Activated CD8-positive, alpha-beta memory T cell treated with anti-CD3 and anti-CD28 coated beads for 1 hour (primary cell): ENCODE results near the gene AUTS2.

Experiments used
- DNase-seq, 2 donors: peaks; one replicate each; pipeline ENCODE4 v3.0.0-alpha.2; 2020; ENCODE audit warnings: low read depth in 1 of 2; ENCODE audit errors: extremely low read depth in 1 of 2

The AUTS2 gene

GRCh38 chr7:70654146-70654545 is 1055.9 kb downstream of the AUTS2 start:
- DNase-seq = no peak

- DNase-seq = no peak
These were observed 1056.7 kb downstream of the AUTS2 start for GRCh38 chr7:70654979-70655378.

- no peak for DNase-seq
These were observed 1057.4 kb downstream of the AUTS2 start for GRCh38 chr7:70655694-70656093.

- no peak for DNase-seq
These were observed 1059.3 kb downstream of the AUTS2 start for GRCh38 chr7:70657571-70657970.

DNA sequence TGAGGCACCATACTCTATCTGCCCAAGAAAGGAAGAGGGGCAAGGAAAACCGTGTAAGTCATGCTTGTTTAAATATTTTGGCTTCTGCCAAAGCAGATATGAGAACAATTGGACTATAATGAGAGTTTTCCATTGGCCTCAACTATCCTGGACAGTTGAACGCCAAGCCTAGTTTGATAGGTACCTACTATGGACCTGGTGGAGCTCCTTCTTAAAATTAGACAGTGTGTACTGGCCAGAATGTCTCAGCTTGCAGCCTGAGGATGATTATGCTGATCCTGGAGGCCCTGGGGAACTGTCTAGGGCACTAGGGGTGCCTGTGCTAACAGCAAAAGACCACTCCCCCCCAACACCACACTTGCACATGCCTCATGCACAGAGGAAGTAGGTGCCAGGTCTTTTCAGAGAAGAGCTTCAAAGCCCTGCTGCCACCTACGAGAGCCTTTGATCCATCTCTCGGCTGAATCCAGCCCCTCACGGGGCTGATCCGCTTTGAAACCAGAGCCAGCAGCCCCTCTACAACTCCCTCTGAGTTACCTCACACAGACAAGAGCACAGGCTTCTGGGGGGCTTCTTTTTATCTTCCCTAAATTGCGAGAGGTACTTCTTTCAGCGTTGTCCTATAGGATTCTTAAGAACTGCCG is 1059.8 kb downstream of the AUTS2 start:
- DNase-seq = no peak

GRCh38 chr7:70659263-70659662 is 1061.0 kb downstream of the AUTS2 start:
- DNase-seq = no peak

- DNase-seq = peak; percentile 27 to 28
These were observed 1062.0 kb downstream of the AUTS2 start for GRCh38 chr7:70660154-70660818.

DNA sequence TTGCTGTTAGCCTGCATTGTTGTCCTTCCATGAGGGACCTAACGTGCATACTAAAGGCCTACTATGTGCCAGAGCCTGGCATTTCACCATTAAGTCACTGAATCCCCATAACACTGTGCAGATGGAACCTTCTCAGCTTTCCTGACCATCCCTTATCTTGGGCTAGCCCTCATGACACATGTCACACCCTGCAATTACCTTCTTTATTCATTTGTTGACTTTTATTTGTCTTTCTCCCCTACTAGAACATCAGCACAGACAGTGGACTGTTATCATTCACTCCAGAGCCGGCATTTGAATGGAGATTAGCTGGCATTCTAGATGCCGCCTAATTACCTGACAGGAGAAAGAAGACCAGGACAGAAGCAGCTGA is 1062.5 kb downstream of the AUTS2 start:
- DNase-seq = no peak

GRCh38 chr7:70663680-70664079 is 1065.4 kb downstream of the AUTS2 start:
- DNase-seq = no peak

- no peak for DNase-seq
These were observed 1067.7 kb downstream of the AUTS2 start for GRCh38 chr7:70665997-70666396.

GRCh38 chr7:70667406-70667805 is 1069.1 kb downstream of the AUTS2 start:
- no peak for DNase-seq

- no peak for DNase-seq
These were observed 1070.5 kb downstream of the AUTS2 start for GRCh38 chr7:70668606-70669358.

- DNase-seq = no peak
These were observed 1071.6 kb downstream of the AUTS2 start for GRCh38 chr7:70669854-70670253.

- DNase-seq = no peak
These were observed 1072.0 kb downstream of the AUTS2 start for GRCh38 chr7:70670288-70670687.

DNA sequence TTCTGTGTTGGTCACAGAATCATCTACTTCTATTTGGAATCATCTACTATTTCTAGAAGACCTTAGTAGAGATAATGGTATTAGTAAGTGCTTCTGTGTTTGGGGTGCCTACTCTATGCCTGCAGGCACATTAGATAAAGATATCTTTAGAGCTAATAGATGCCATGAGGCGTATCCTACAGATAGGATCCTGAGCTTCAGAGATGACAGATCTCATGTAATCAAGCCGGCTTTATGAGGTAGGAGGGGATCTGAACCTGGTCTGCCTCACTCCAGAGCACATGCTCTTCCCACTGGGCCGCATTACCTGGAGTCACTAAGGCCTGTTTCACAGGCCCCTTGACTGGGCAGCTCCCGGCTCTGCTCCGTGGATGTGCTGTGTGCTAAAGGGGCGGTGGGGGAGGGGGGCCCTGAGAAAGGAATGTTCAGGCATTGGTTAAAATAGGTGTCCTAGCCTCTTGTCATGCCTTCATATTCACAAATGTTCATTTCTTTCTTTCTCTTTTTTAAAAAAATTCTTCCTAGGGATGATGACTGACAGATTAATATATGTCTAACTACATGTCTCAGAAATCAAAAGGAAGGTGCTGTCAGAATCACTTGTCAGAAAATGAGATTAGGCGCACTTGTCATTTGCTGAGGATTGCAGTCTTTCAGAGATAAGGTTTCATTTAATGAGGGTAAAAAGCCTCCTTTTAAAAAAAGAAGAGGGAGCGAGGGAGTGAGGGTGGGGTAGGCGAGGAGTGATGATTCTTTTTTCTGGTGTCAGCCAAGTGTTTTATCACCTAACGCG is 1075.7 kb downstream of the AUTS2 start:
- no peak for DNase-seq

- DNase-seq = no peak
These were observed 1076.3 kb downstream of the AUTS2 start for GRCh38 chr7:70674571-70675010.

- DNase-seq = no peak
These were observed 1078.0 kb downstream of the AUTS2 start for GRCh38 chr7:70676243-70676642.

DNA sequence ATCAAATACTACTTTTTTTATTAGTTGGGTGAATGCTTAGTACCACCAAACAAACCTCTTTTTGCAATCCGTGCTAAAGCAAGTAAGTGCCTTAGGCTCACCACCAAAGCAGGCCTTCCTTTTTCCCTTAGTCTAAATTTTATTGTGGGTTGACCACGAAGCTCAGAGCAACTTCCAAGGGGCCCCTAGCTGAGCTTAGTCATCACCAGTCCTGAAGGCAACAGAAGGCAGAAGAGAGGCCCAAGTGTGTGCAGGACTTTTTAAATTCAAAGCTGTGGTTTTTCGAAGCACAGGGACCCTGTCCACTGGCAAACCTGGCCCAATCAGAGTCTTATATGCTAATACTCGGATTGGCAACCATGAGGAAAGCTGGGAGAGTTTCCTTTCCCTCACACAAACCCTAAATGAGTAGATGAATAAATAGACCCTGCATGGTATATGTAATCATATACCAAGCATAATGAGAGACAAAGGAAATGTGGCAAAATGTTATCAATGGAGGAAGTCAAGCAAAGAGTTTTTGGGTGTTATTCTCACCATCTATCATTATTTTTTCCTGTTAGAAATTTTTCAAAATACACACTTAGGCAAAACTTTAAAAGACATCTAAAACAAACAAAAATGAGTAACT is 1080.5 kb downstream of the AUTS2 start:
- DNase-seq = no peak

- no peak for DNase-seq
These were observed 1081.4 kb downstream of the AUTS2 start for GRCh38 chr7:70679661-70680060.

DNA sequence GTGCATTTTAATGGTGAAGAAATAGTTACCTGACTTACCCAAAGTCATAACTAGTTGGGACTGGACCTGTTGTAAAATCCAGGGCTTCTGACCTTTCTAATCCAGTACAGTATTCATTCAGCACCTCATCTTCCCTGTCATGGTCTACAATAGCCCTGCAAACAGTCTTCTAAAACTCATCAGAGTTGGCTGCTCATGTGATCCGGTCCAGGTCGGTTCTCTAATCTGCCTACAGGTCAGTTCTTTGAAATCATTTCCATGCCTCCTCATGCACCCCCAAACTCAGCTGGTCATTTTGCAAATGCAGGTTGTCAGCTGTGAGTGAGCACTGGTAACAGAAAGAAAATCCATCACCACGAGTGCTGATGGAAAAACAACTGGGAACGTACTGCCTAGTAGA is 1082.0 kb downstream of the AUTS2 start:
- DNase-seq = no peak
